ENCODE data around the gene CD70.

DNA sequence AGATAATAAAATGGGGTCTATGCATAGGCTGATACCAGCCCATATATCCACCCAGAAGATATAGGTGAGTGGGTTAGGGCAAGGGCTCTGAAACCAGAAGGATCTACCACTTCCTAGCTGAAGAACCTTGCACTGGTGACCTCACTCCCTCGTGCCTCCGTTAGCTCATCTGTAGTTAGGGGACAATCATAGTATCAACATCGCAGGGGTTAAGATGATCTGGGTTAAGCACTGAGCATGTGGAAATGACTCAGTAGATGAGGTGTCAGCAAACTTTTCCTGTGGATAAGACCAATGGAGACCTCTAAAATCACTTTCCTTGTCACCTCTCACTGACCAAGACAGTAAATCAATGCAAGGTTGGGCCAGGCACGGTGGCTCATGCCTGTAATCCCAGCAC is 48.5 kb upstream of the CD70 start:
- TF ChIP-seq, protein P1, sequence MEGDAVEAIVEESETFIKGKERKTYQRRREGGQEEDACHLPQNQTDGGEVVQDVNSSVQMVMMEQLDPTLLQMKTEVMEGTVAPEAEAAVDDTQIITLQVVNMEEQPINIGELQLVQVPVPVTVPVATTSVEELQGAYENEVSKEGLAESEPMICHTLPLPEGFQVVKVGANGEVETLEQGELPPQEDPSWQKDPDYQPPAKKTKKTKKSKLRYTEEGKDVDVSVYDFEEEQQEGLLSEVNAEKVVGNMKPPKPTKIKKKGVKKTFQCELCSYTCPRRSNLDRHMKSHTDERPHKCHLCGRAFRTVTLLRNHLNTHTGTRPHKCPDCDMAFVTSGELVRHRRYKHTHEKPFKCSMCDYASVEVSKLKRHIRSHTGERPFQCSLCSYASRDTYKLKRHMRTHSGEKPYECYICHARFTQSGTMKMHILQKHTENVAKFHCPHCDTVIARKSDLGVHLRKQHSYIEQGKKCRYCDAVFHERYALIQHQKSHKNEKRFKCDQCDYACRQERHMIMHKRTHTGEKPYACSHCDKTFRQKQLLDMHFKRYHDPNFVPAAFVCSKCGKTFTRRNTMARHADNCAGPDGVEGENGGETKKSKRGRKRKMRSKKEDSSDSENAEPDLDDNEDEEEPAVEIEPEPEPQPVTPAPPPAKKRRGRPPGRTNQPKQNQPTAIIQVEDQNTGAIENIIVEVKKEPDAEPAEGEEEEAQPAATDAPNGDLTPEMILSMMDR (IDR thresholded peaks at IDR 0.05) = no peak
- TF ChIP-seq POLR2A (IDR thresholded peaks at IDR 0.05; ENCODE audit: low read depth) = no peak

All from esophagus muscularis mucosa (tissue), 3 donors.